HL-60/S4 treated with retinoic acid at 250 ng/mL for 4 days and 3 days (cell line): Measurements from ENCODE around the gene MYO9B.

Experiments used
- in situ Hi-C: fragments of 300-500 bp; cut with MboI; formaldehyde crosslinking; loops from 2 replicates; pipeline ENCODE4 v1.7.0; 2022; ENCODE audit warnings: low sequenced_read_pairs

Gene MYO9B

GRCh38 chr19:17209126-17210036, 133.8 kb downstream of the MYO9B start:
- in situ Hi-C loops, result no loop called here

- in situ Hi-C loops, result no loop called here
Observed at GRCh38 chr19:17210296-17210695, 134.7 kb downstream of the MYO9B start.

- in situ Hi-C loops, result no loop called here
Observed at GRCh38 chr19:17211547-17212446, 136.2 kb downstream of the MYO9B start.

- in situ Hi-C loops, result no loop called here
Observed at GRCh38 chr19:17213334-17213733, 137.8 kb downstream of the MYO9B start.

GRCh38 chr19:17214508-17215126, 139.0 kb downstream of the MYO9B start:
- in situ Hi-C loops, result no loop called here

GRCh38 chr19:17215127-17215971, 139.8 kb downstream of the MYO9B start, which contains the start of gene USE1:
TSS of gene USE1 (plus strand) at chr19:17215357. CDS start at chr19:17215406, 49 bp downstream.
- in situ Hi-C loops, result no loop called here

- in situ Hi-C loops, result no loop called here
Observed at GRCh38 chr19:17216058-17216670, 140.6 kb downstream of the MYO9B start.

- in situ Hi-C loops, result no loop called here
Observed at GRCh38 chr19:17219286-17219685, 143.7 kb downstream of the MYO9B start.

- in situ Hi-C loops, result no loop called here
Observed at GRCh38 chr19:17220207-17220758, 144.7 kb downstream of the MYO9B start.

GRCh38 chr19:17225053-17225452, 149.5 kb downstream of the MYO9B start:
- in situ Hi-C loops, result no loop called here

GRCh38 chr19:17226002-17226933, 150.7 kb downstream of the MYO9B start, which contains the start of gene OCEL1:
TSS of gene OCEL1 (plus strand) at chr19:17226226. CDS start at chr19:17226248, 22 bp downstream.
- in situ Hi-C loops, result no loop called here

GRCh38 chr19:17227798-17228367, 152.3 kb downstream of the MYO9B start:
- in situ Hi-C loops, result no loop called here

- in situ Hi-C loops, result no loop called here
Observed at GRCh38 chr19:17229890-17230289, 154.3 kb downstream of the MYO9B start.

- in situ Hi-C loops, result no loop called here
Observed at GRCh38 chr19:17232258-17232657, 156.7 kb downstream of the MYO9B start.

GRCh38 chr19:17234911-17235299, 159.3 kb downstream of the MYO9B start:
- in situ Hi-C loops, result no loop called here

GRCh38 chr19:17235300-17235970, 159.9 kb downstream of the MYO9B start:
- in situ Hi-C loops, result no loop called here
